GM12864 (cell line): ENCODE data around the gene CHCHD6.

Experiments used
- DNase-seq: peaks from one replicate; pipeline ENCODE4 v3.0.0-alpha.2; 2011; ENCODE audit warnings: low read depth
- H3K4me3 ChIP-seq: 2 replicates; pipeline ENCODE4 v1.5.1; 2011; ENCODE audit warnings: mild to moderate bottlenecking, low read depth, low read length, control low read depth
- TF ChIP-seq, protein P1 (sequence below): IDR thresholded peaks from 2 replicates; pipeline ENCODE4 v1.5.1; 2011; ENCODE audit warnings: low read depth, mild to moderate bottlenecking, moderate library complexity, low read length, control low read depth, inconsistent platforms; ENCODE audit errors: missing control alignments

The CHCHD6 gene

DNA sequence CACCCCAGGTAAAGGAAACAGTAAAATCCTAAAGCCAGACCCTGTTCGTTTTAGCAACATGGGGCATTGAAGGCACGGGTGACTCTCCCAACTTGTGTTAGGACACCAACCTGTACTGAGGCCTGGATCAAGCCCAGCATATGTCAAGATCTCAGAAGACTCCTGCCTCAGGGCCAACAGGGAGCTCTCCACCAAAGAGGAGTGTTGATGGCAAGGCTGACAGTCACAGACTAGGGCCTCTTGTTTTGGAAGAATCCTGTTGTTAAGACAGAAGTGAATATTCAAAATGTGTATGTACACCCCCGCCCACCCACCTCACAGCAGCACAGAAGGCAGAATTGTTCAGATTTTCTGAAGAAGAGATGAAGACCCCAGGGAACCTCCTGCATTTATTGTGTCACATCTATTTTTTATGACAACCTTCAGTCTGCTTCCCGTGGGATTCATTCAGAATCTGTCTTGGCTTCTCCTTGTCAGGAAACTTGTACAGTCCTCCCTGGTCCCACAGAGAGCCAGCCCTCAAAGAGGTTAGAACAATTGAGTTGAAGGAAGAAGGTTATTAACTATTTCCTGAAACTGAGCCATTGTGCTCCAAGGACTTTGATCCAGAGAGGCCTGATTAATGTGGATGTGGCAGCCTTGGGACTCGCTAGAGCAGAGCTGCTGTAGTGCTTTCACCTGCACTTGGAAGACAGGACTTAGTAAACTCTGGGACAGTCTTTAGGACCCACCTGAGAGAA lies 217.2 kb downstream of the CHCHD6 start:
- DNase-seq: no peak
- no peak overlapping the region for H3K4me3 ChIP-seq
- TF ChIP-seq, protein P1, sequence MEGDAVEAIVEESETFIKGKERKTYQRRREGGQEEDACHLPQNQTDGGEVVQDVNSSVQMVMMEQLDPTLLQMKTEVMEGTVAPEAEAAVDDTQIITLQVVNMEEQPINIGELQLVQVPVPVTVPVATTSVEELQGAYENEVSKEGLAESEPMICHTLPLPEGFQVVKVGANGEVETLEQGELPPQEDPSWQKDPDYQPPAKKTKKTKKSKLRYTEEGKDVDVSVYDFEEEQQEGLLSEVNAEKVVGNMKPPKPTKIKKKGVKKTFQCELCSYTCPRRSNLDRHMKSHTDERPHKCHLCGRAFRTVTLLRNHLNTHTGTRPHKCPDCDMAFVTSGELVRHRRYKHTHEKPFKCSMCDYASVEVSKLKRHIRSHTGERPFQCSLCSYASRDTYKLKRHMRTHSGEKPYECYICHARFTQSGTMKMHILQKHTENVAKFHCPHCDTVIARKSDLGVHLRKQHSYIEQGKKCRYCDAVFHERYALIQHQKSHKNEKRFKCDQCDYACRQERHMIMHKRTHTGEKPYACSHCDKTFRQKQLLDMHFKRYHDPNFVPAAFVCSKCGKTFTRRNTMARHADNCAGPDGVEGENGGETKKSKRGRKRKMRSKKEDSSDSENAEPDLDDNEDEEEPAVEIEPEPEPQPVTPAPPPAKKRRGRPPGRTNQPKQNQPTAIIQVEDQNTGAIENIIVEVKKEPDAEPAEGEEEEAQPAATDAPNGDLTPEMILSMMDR: no peak

DNA sequence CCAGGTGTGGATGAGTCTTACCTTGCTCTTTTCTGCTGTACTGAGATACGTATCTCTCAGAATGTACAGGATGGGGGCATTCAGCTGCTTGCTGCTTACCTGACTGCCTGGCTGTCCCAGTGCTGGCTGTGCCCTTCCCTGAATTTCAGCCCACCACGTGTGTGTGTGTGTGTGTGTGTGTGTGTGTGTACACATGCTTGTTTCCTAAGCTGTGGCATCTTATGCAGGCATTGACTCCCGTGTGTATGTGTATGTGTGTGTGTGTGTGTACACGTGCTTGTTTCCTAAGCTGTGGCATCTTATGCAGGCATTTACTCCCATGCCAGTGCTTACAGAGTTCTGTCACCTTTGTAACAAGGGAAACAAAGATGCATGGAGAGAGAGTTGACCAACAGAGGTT lies 218.4 kb downstream of the CHCHD6 start:
- no peak overlapping the region for H3K4me3 ChIP-seq
- DNase-seq: no peak
- TF ChIP-seq, protein P1: no peak

DNA sequence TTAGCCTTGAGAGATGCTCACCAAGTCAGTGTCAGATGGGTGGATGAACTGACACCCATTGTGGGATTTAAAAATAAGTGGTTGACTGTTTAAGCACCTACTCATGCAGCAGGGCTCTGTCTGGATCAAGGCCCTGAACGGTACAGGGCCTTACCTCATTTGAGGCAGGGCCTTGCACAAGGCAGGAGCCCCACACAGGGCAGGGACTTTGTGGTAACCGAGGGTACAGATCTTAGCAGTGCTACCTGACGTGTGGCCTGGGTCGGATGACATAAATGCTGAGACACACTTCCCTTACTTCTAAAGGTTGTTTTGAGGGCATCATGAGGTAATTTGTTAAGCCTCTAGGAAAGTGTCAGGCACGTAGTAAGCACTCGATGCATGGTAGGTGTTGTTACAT lies 219.4 kb downstream of the CHCHD6 start:
- H3K4me3 ChIP-seq: no peak overlapping the region
- DNase-seq: no peak
- TF ChIP-seq, protein P1: no peak

DNA sequence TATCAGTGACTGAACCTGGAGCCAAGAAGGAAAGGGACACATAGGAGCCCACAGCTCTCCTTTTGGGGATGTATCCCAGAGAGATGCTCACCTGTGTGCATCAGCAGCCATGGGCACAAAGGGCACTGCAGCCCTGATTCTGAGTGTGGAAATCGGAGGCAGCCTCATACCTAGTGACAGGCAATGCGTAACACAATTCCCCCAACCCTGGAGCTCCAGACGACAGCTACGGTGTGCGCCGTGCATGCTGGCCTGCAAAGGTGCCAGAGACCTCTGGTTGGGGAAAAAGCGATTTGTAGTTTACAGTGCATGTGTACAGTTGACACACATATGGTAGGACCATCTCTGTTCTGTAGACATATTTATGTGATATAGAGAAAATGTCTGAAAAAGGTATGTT lies 219.9 kb downstream of the CHCHD6 start:
- TF ChIP-seq, protein P1: no peak
- no peak overlapping the region for H3K4me3 ChIP-seq
- no peak for DNase-seq

DNA sequence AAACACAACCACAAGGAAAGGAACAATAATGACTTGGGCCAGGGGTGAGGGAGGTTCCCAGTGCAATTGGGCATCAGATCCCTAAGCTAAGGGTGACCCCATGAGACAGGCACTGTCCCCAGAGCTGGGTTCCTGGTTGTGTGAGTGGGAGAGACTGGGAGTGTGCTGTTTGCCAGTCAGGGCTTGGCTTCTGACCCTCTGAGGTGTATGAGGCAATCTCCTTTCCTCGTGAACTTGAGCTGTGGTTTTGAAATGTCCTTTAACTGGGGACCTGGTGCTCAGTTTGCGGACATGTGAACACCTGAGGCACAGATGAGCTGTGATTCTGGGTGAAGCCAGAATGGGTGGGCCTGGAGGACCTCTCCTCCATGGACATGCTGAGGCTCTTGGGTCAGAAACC lies 220.4 kb downstream of the CHCHD6 start:
- no peak overlapping the region for H3K4me3 ChIP-seq
- TF ChIP-seq, protein P1: no peak
- no peak for DNase-seq

DNA sequence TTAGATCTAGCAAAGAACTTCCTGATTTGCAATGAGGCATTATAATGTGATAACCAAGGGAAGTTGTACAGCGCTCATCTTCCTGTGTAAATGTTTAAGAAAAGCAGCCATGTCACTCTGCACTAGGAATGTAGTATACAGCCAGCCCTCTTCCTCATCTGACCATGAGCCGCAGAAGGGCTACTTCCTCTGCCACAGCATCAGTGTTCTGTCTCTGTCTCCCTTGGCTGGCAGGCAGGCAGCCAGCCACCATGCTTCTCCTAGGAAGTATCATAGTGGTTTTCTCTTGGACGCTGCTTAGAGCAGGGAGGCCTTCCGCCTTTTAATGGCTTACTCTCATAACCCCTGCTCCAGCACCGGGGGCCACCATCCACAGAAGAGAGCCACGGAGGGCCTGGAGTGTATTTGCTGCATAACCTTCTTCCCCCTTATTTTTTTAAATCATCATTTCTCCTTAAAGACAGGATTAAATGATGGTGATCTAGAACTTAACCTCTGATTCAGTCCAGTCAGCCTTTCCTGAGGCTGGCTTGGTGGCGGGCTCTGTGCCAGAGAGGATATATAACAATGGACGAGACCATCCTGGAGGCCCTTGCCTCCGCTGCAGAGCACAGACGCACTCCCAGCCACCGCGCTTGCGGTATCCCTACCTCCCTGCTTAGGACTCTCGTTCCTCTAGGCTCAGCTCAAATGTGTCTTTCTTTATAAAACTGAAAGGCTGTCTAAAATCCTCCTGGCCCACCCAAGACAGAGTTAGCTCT lies 221.6 kb downstream of the CHCHD6 start:
- DNase-seq: no peak
- H3K4me3 ChIP-seq: no peak overlapping the region
- TF ChIP-seq, protein P1: no peak
